Measurements from ENCODE around the gene PANX2.

DNA sequence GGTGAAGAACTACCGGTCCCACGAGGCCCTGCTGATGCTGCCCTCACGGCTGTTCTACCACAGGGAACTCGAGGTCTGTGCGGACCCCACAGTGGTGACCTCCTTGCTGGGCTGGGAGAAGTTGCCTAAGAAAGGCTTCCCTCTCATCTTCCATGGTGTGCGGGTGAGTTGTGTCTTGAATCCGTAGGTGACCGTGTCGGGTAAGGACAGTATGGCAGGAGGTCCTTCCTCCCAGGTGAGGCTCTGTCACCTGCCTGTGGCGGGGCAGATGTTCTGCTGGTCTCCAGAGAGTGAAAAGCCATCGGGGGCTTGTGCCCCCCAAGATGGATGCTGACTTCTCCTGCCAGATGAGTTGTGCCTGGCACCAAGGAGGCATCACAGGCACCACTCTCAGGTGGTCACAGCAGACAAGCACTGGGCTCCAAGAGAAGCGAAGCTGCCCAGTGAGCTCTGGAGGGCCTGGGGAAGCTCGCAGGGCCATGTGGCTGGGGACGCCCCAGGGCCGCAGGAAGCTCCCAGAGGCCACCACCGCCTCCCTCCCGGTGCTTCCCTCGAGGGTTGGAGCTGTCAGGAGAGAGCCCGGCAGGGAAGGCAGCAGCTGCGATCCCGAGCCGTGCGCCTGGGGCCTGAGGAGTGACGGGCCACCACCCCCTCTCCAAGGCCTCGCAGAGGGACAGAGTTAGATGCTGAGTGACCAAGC, 17.3 kb upstream of the PANX2 start:
- TF ChIP-seq, protein P1, sequence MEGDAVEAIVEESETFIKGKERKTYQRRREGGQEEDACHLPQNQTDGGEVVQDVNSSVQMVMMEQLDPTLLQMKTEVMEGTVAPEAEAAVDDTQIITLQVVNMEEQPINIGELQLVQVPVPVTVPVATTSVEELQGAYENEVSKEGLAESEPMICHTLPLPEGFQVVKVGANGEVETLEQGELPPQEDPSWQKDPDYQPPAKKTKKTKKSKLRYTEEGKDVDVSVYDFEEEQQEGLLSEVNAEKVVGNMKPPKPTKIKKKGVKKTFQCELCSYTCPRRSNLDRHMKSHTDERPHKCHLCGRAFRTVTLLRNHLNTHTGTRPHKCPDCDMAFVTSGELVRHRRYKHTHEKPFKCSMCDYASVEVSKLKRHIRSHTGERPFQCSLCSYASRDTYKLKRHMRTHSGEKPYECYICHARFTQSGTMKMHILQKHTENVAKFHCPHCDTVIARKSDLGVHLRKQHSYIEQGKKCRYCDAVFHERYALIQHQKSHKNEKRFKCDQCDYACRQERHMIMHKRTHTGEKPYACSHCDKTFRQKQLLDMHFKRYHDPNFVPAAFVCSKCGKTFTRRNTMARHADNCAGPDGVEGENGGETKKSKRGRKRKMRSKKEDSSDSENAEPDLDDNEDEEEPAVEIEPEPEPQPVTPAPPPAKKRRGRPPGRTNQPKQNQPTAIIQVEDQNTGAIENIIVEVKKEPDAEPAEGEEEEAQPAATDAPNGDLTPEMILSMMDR (IDR thresholded peaks at IDR 0.05; ENCODE audit: low read length): no peak
- TF ChIP-seq EZH2 (IDR thresholded peaks at IDR 0.05; ENCODE audit: borderline replicate concordance, low read length): no peak

Data from OCI-LY1 (cell line).